Stimulated activated CD4-positive, alpha-beta T cell treated with anti-CD3 and anti-CD28 coated beads, Interleukin-2, amount 100 ng/mL, for 4 hours (primary cell): ENCODE results near the gene ANKMY1.
"Not testable (repeated sequence)": the region's sequence is repeated elsewhere in the genome, so short reads cannot be mapped to it uniquely, and the experiment has no call there.

Experiments used
- DNase-seq: peaks from one replicate; pipeline ENCODE4 v3.0.0-alpha.2; 2020; ENCODE audit warnings: low read depth

Gene ANKMY1

DNA sequence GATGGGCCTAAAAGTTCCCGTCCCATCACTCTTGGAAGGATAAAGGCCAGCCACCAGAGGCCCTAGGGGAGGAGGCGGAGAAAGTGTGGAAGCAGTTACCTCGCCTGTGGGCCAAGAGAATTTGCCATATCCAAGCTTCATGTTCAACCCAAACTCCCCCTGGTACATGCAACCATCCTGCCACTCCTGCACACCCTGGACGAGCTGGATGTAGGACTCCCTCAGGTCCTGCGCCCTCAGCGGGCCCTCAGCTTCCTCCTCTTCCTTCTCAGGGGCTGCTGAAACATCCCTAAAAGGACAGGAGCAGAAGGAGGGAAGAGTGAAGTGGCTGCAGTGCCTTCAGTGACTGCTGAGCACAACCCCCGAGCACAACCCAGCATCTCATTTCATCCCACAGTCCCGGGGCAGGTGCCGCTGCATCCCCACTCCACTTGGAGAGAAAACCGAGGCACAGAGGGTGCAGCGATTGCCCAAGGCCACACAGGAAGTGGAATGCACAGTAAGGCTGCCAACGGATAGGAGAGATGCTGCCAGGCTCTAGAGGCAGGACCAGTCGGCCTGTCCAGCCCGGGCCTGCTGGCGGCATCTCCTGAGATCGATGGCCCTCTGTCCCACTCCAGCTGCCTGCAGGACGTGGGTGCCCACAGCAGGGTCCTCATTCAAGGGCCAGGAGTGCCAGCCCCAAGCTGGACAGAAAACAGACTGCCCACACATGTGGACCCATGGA is 2.9 kb downstream of the ANKMY1 start:
- no peak for DNase-seq

DNA sequence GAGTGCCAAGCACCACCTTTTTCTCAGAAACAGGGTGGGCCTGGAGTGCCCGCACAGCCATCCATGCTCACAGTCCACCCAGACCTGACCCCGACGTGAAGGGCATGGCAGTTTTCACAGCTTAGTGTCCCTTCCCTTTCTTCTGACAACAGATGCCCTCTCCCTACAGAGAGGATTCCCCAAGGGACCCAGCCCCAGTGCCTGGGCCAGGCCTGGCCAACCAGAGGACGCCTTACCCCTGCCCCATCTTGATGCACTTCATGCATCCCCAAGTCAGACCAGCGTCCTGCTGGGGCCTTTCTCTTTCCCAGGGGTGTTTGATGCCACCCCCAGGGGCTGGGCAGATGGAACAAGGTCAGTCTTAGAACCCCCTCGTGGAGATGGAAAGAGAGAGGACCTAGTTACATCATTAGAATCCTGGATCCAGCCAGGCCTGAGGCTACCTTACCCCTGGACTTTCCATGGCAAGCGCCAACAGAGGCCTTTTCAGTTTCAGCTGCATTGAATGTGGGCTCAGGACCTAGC is 3.8 kb downstream of the ANKMY1 start:
- DNase-seq: no peak

- DNase-seq: no peak
Measured at GRCh38 chr2:240551811-240552210, 6.0 kb downstream of the ANKMY1 start.

GRCh38 chr2:240551288-240551687 is 6.5 kb downstream of the ANKMY1 start:
- no peak for DNase-seq

- no peak for DNase-seq
Measured at GRCh38 chr2:240539906-240540305, 17.9 kb downstream of the ANKMY1 start.

GRCh38 chr2:240539101-240539500 is 18.7 kb downstream of the ANKMY1 start:
- DNase-seq: not testable (repeated sequence)

DNA sequence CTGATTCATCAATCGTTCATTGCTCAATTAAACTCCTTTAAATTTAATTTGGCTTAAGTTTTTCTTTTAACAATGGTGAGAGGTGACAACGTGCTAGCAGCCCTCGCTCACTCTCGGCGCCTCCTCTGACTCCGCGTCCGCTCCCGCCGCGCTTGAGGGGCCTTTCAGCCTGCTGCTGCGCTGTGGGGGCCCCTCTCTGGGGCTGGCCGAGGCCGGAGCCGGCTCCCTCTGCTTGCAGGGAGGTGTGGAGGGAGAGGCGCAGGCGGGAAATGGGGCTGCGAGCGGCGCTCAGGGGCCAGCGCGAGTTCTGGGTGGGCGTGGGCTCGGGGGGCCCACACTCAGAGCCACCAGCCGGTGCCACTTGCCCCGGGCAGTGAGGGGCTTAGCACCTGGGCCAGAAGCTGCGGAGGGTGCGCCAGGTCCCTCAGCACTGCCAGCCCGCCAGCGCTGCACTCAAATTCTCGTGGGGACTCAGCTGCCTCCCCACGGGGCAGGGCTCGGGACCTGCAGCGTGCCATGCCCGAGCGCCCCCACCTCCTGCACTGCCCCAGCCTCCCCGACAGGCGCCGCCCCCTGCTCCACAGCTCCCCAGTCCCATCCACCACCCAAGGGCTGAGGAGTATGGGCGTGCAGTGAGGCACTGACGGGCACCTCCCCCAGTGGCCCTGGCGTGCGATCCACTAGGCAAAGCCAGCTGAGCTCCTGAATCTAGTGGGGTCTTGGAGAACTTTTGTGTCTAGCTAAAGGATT is 19.6 kb downstream of the ANKMY1 start:
- no peak for DNase-seq

DNA sequence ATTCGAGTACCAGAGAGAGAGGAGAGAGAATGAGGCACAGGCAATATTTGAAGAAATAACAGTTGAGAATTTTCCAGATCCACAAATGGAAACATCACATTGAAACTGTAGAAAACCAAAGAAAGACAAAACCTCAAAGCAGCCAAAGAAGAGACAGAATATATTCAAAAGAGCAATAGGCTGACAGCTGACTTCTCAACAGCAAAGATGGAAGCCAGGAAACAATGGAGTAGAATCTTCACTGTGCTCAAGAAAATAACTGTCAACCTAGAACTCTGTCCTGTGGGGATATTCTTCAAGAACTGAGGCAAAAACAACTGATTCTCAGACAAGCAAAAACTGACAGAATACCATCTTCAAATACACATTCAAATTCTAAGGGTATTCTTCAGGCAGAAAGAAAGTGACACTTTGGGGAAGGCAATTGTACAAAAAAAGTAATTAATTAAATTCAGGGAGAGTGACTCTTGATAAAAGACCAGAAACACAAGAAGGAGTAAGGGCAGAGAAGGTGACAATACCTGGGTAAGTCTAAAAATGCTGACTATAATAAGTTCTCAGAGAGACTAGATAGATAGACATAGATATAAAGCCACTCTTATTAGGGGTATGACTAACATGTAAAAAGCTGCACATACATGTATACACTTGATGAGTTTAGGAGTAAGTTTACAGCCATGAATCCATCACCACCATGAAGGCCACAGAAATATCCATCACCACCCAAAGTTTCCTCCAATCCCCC is 25.6 kb downstream of the ANKMY1 start:
- DNase-seq: no peak

GRCh38 chr2:240531038-240531437 is 26.8 kb downstream of the ANKMY1 start:
- DNase-seq: no peak

- DNase-seq: no peak
Measured at GRCh38 chr2:240530181-240530580, 27.6 kb downstream of the ANKMY1 start.

DNA sequence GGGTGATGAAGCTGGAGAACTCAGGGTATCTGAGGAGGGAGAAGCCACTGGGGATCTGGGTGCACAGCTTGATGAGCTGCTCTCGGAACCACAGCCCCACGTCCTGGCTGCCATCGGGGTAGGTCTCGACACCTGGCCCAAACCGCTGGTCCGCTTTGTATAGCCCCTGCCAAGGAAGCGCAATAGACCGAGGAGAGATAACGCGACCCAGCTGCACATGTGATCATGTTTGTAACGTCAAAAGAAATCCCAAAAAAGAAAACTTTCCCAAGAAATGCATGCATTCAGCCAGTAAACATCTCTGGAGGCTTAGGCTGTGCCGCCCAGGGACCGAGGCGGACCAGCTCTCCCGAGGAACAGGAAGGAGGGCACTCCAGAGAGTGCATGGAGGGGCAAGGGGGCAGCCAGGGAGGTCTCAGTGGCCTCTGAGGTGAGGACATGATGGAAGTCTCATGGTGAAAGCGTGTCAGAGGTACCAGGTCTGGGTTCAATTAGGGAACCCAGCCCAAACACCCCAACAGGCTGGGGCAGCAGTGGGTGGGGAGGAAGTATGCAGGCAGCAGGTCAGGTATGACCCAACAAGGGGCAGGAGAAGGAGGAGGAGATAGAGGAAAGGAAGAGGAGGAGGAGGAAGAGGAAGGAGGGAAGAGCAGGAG is 28.3 kb downstream of the ANKMY1 start:
- DNase-seq: no peak

GRCh38 chr2:240528406-240529040 is 29.3 kb downstream of the ANKMY1 start:
- no peak for DNase-seq

DNA sequence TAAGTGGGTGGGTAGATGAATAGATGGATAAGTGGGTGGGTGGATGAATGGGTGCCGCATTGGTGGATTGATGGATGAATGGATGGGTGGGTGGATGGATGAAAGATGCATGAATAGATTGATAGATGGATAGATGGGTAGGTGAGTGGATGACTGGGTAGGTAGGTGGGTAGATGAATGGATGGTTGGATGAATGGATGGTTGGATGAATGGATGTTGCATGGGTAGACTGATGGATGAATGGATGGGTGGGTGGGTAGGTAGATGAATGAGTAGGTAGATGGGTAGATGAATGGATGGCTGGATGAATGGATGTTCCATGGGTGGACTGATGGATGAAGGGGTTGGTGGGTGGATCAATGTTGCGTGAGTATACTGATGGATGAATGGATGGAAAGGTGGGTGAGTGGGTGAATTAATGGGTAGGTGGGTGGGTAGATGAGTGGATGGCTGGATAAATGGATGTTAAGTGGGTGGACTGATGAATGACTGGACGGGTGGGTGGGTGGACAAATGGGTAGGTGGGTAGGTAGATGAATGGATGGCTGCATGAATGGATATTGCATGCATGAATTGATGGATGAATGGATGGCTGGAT is 30.5 kb downstream of the ANKMY1 start:
- DNase-seq: no peak

DNA sequence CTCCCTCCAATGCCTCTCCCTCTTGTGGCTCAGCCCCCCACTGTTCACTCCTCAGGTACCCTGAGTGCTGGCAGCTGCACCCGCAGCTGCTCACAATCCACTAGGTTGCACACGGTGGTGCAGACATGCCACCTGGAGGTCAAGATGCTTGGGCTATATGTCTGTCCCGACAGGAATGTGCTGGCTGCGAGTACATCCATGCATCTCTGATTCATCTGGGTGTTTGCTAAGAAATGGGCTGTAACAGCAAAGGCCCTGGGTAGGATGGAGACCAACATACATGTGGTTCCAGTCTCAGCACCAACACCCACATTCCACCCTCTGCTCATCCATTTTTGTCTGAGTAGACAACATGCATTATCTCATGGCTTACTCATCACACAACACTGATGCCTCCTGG is 31.3 kb downstream of the ANKMY1 start:
- DNase-seq: no peak

GRCh38 chr2:240525802-240526201 is 32.0 kb downstream of the ANKMY1 start:
- no peak for DNase-seq

DNA sequence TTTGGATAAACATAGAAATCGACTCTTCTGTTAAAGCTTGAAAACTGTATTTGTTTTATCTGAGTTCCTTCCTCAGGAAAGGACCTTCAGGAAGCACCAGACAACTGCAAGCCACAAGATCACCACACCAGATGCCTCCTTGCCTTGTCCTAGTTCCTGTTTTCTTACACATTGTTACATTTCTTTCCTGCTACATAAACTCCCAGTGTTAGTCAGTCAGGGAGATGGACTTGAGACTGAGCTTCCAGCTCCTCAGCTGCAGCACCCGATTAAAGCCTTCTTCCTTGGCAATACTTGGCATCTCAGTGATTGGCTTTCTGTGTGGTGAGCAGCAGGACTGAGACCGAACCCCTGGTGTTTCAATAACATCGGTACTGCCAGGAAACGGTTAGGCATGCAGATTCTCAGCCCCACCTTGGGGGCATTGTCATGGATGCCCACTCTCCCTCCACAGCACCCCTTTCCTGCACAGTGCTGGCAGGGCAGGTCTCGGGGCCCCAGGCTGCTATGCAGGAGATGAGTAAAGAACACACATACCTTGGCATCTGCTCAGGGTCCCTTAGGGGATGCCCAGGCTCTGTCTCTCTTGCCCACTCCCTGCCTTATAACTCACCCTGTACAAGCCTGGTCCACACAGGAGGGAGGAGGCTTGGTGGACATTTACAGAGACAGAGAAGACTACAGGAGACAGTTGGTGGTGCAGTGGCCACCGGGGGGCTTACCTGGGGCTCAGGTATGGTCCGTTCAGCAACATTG is 32.6 kb downstream of the ANKMY1 start:
- no peak for DNase-seq

DNA sequence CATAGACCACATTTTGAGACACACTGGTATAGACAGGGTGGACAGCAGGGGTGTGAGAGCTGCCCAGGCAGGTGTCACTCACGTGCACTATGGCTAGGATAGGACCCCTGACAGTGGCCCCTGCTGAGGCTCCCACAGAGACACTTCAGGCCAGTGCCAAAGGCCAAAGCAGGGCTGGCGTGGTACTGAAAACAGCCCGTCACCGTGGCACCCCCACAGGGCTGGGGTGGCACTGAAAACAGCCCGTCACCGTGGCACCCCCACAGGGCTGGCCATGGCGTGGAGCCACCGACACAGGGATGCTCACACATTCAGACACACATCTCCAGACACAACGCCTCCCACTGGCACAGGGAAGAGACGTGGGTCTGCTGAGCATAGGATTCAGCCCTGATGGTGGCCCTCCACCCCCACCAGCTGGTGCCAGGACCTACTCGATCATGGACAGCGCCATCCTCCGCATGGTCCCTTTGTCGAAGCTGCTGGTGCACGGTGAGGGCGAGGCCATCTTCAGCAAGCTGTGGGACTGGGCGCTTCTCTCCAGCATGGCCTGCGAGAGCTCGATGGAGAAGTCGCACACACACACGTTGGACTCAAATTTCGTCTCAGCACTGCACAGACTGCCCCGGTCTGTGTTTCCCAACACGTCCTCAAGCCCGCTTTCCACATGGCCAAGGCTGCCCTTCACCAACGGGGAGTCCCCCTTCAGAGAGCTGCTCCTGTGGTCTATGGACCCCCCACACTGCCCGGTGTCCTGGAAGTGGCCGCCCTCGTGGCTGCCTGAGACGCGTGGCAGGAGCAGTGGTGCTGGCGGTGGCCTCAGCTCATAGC is 34.1 kb downstream of the ANKMY1 start:
- no peak for DNase-seq

GRCh38 chr2:240522406-240522805 is 35.4 kb downstream of the ANKMY1 start:
- DNase-seq: no peak

DNA sequence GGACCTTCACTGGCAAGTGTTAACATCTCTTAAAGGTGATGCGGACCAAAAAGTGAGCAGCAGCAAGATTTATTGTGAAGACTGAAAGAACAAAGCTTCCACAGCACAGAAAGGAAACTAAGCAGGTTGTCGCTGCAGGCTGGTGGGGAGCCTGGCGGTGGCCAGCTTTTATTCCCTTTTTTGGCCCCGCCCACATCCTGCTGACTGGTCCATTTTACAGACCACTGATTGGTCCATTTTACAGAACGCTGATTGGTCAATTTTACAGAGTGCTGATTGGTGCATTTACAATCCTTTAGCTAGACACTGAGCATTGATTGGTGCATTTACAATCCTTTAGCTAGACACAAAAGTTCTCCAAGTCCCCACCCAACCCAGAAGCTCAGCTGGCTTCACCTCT is 35.9 kb downstream of the ANKMY1 start:
- not testable (repeated sequence) for DNase-seq

DNA sequence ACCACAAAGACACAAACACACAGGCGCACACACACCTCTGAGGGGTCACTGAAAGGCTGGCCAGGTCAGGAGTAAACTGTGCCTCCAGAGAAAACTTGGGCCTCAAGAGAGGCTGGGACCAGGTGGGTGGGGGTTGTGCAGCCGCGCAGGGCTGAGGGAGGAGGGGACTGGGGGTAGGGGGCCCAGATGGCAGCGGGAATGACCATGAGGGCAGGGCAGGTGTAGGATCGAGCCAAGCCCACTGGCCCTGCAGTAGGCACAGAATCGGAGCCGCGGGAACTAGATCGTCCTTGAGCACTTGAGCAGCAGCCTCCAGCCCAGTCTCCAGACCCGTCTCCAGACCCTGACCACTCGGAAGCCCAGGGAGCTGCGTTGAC is 36.8 kb downstream of the ANKMY1 start:
- no peak for DNase-seq
